Central memory CD4-positive, alpha-beta T cell (primary cell): ENCODE measurements around the gene ZFP36.
"Not testable (repeated sequence)": the region's sequence is repeated elsewhere in the genome, so short reads cannot be mapped to it uniquely, and the experiment has no call there.

Experiments used
- DNase-seq: peaks from one replicate; pipeline ENCODE4 v3.0.0; 2022
- total RNA-seq, 3 experiments: gene quantifications; one replicate each; lab custom pipeline; 2026; lab: John Stamatoyannopoulos, UW

ZFP36 gene, protein sequence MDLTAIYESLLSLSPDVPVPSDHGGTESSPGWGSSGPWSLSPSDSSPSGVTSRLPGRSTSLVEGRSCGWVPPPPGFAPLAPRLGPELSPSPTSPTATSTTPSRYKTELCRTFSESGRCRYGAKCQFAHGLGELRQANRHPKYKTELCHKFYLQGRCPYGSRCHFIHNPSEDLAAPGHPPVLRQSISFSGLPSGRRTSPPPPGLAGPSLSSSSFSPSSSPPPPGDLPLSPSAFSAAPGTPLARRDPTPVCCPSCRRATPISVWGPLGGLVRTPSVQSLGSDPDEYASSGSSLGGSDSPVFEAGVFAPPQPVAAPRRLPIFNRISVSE
- total RNA-seq = 21.3 to 1,040 (median 138) reads per million in 3 experiments

DNA sequence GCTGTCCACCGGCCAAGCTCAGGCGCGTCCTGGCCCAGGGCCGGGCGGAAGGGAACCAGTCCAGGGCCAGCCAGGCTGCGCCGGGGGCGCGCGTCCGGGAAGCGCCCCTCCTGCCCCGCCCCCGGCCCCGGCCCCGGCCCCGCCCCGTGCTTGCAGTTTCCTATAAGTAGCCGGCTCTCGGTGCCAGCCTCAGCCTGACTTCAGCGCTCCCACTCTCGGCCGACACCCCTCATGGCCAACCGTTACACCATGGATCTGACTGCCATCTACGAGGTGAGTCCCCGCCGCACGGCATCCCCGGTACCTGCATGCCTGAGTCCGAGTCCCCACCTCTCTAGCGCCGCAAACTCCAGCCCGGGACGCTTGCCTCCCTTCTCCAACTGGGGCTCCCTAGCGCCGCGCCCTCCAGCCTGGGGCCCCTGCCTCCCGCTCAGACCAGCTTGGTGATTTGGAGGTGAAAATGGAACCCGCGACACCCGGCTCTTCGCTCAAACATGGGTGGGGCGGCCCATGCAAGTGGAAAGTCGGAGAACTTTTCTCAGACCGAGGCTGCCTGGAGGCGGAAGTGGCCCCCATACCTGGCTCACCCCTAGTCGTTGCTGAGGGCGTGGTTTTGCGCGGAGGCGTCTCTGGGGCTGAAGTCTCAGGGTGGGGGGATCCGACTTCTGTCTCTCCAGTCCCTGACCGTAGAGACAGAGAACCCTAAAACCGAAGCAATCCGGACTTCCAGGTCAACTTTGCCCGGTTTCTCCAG lies at the start of gene ZFP36:
TSS of gene ZFP36 (plus strand) at position 192 of the 754 bp plus-strand sequence. CDS start at position 250, 58 bp downstream.
- DNase-seq = peak; percentile 85

DNA sequence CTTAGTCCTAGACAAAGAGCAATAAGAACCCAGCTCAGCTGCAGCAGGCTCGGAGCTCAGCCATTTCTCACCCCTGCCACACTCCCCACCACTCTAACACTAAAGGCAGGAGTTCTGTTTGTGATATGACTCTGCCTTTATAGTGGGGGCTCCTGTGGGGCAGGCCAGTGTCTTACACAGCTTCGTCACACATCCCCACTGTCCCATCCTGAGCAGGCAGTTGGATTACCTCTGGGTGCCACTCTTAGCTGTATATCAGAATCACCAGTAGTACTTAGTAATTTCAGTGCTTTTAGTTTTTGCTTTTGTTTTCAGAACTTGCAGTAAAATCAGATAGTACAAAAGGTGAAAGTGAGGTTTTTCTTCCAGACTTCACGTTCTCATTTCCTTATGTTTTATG lies 47.6 kb upstream of the ZFP36 start:
- DNase-seq = no peak

DNA sequence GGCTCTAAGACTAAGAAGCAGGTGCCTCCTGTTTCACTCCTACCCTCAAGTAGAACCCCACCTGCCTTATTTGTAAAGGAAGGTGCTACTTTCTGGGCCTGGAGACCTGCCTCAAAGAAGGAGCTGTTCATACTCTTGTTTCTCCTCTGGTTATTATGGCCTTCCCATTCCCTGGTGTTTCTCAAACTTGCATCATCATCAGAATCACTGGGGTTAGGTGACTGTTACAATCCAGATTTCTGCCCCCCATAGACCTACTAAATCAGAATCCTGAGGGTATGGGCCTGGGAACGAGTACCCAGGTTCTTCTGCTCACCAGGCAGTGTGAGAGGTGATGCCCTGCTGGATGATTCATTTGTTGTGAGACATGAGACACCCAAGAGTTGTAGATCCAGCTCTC lies 46.0 kb upstream of the ZFP36 start:
- DNase-seq = no peak

DNA sequence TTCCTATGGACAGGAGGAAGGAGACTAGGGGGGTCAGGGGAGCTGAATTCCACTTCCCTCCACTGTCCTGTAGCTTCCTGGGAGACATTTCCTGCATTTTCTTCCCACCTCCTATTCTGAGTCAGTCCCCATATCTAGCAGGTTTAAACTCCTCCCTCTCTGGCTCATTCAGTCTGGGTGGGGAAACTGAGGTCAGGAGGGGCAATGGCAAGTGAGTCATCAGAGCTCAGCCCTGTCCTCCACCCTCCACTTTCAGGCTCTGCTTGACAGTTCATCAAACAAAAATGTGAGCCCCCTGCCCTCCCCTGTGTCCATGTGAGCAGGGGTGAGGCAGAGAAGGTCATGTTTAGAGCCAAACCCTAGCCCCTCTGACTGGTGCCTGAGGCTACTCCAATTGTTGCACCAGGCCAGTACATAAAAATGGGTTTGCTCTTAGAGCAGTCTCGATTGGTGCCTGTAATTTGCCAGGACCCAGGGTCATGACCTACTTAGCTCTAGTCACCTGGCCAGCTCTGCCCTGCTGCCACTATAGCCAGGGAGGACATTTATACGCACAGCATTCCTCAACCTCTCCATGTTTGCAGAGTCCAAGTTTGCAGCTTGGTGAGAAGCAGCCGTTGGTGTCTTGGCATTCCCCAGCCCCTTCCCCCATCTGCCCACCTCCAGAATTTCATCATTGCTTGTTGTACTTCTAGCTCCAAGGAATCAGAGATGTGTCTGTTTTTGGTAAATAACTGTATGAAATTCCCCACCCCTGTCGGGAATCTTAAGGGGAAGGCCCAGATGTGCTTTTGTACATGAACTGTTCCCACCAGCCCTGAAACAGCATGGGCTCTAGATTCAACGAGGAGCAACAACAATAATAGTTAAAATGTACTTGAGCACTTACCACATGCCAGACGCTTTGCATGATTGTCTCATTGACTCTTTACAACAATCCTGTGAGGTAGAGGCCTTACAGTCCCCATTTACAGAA lies 43.7 kb upstream of the ZFP36 start:
- no peak for DNase-seq

DNA sequence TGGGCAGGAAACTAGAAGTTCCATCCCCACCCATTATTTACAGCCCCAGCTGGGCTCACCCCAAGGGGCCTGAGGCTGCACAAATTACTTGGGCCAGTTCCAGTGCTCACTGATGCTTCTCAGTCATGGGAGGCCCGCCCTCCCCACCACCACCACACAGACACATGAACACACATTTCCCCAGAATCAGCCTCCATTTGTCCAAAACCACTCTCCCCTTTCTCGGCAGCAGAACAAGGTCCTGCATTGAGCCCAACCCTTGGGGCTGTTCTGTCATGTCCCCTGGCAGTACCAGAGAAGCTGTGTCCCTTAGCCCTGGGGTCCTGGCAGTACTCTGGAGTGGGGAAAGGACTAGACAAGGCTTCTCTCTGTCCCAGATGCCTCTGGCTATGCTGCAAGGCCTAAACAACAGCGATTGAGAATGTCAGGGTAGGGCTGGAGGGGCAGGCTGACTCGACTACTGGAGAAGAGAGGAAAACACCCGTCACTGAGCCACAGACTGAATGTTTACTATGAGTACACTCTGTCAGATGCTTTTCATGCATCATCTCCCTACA lies 42.7 kb upstream of the ZFP36 start:
- DNase-seq = no peak

DNA sequence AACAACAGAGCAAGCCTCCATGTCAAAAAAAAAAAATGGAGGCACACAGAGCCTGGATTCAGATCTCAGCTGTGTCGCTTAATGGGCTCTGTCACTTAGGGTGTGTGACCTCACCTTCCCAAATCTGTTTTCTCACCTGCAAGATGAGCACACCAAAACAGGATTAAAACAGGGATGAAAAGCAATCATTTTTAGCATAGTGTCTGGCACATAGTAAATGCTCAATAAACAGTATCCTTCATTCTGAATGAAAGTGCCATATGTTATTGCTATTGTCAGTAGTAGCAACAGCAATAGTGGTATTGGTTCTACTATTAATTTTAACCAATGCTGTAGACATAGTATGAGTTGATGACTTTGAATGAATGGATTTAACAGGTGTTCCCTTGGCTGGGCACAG lies 41.1 kb upstream of the ZFP36 start:
- DNase-seq = no peak

DNA sequence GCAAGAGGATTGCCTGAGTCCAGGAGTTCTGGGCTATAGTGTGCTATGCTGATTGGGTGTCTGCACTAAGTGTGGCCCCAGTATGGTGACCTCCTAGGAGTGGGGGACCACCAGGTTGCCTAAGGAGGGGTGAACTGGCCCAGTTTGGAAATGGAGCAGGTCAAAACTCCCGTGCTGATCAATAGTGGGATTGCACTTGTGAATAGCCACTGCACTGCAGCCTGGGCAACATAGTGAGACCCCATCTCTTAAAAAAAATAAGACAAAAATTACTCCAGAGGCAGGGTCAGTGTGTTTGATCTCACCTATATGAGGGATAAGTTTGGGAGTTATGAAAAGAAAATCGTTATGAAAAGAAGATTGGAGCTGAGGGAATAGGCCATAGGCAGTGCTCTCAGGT lies 37.4 kb upstream of the ZFP36 start:
- no peak for DNase-seq

DNA sequence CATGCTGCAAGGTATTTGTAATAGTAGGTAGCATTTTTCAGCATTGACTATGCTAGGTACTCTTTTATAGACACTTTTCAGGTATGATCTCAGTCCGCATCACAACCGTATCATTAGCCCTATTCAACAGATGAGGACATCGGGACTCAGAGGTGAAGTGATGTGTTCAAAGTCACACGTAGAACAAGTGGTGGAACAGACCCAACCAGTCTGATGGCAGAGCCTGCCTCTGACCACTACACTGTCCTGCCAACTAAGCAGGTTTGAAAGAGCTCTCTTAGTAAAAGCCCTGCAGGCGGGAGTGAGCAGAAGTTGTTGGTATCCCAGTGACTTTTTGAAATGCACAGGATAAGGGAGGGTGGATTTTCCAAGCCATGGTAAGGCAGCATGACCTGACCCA lies 35.9 kb upstream of the ZFP36 start:
- DNase-seq = no peak

DNA sequence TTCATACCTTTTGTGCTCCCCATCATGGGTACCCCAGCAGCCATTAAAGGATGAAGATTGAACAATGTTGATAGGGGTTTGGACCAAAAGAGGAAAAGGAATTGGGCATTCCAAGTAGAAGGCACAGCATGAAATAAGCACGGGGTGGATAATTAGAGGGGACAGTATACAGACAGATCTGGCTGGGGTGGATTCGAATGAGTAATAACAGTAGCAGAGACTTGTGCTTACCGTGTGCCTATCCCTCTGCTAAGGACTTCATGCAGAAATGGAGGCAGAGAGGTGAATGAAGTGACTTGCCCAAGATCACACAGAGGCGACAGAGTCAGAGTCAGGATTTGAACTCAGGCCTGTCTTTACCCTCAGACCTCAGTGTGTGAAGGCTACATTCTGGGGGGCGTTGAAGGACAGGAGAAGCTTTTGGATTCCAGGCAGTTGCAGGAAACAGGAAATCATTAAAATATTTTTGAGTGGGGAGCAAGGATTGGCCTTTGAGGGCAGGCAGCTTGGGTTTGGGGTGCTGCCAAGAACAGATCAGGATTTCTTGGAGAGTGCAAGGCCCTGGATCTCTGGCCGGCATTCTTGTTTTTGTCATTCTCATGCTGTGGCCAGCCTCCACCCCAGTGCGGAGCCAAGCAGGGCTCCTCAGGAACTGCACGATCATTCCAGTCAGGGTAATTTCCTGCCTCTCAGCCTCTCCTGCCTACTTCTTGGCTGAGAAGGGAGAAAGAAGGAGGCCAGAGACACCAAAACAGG lies 34.4 kb upstream of the ZFP36 start:
- no peak for DNase-seq

DNA sequence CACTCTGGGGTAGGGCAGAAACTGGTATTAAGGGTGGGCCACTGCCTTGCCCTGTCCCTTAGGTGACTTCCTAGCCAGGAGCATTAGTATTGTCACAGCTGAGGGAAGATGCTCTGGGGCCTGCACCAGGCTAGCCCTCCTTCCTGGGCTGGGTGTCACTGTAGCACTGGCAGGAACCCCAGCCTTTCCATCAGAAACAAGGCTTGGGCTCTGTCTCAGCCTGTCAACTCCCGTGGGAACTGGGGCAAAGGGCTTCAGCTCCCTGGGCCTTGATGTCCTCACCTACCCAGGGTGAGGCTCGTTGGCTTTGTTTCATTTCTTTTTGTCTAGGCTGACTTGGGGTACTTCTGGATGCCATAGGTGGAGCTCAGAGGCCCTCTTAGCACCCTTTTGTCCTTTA lies 33.7 kb upstream of the ZFP36 start:
- no peak for DNase-seq

DNA sequence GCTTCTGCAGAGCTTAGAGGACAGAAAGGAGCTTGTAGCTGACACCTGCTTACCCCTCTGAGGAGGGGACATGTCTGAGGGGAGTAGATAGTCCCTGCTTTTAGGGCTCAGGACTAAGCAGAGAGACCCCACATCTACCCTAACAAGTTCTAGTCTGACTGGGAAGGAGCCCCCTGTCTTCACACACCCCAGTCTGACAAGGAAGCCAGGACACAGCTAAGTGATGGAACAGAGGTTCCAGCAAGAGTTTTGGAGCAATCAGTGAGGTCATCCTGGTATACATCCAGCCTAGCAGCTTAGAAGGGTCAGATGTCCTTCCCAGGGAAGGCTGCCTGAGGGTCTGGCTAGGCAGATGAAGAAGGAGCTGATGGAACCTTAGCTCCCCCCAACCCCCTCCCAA lies 30.7 kb upstream of the ZFP36 start:
- no peak for DNase-seq

DNA sequence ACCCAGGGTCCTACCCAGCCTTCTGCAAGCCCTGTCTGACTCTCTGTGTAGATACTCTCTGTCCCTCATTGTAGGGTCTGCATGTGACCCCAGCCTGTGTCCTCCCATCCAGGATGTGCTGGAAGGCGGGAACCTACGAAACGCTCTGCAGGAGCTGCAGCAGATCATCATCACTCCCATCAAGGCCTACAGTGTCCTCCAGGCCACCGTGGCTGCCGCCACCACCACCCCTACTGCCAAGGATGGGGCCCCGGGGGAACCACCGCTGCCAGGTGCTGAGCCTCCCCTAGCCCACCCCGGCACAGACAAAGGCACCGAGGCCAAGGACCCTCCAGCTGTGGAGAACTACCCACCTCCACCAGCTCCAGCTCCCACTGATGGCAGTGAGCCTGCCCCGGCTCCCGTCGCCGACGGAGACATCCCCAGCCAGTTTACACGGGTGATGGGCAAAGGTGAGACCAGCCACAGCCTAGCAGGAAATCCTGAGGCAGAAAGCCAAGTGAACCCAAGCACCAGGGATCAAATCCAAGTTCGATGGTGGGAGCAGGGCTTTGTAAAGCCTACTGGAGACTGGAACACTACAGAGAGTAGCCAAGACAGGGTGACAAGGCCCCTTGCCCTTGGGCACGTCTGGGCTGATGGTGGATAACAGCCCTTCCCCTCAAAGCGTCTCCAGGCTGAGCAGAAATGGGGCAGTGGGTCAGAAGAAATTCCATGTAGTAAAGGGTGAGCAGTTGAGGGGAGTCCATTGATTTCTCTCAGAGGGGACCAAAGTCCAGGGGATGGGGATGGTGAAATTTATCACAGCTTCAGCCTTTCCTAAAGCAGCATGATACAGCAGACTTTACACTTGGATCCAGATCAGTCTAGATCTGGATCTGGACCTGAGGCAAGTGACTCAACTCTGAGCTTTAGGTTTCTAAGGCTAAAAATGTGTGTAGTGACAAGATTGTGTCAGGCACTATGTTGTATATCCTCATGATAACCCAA lies 29.0 kb upstream of the ZFP36 start:
- no peak for DNase-seq

DNA sequence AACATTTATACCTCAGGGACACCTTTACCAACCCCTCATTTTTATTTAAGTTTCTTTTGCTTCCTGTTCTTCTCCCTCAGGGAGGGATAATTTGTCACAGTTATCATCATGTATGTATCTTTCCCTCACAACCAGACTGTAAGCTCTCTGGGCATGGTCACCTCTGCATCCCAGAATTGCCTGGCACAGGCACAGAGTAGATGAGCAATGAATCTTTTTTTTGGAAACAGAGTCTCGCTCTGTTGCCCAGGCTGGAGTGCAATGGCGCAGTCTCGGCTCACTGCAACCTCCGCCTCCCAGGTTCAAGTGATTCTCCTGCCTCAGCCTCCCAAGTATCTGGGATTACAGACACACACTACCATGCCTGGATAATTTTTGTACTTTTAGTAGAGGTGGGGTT lies 27.3 kb upstream of the ZFP36 start:
- DNase-seq = not testable (repeated sequence)

DNA sequence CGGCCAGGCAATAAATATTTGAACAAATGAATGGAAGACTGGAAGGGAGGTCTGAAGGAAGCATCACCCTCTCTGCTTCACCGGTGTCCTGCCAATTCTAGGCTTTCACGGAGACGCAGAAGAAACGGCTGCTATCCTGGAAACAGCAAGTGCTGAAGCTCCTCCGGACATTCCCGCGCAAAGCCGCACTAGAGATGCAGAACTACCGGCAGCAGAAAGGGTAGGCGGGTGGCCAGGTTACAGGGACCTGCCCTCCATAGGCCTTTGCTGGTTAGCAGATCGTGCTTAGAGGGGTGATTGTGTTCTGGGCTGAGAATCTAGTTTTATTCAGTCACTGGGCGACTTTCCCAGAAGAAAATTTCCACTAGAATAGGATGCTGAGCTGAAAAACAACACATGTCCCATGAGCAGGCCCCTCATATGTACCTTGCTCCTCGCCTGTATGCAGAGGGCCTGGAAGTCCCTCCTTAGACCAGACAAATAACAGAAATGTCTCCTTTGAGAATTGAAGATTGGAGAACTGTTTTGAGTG lies 26.7 kb upstream of the ZFP36 start:
- DNase-seq = no peak

DNA sequence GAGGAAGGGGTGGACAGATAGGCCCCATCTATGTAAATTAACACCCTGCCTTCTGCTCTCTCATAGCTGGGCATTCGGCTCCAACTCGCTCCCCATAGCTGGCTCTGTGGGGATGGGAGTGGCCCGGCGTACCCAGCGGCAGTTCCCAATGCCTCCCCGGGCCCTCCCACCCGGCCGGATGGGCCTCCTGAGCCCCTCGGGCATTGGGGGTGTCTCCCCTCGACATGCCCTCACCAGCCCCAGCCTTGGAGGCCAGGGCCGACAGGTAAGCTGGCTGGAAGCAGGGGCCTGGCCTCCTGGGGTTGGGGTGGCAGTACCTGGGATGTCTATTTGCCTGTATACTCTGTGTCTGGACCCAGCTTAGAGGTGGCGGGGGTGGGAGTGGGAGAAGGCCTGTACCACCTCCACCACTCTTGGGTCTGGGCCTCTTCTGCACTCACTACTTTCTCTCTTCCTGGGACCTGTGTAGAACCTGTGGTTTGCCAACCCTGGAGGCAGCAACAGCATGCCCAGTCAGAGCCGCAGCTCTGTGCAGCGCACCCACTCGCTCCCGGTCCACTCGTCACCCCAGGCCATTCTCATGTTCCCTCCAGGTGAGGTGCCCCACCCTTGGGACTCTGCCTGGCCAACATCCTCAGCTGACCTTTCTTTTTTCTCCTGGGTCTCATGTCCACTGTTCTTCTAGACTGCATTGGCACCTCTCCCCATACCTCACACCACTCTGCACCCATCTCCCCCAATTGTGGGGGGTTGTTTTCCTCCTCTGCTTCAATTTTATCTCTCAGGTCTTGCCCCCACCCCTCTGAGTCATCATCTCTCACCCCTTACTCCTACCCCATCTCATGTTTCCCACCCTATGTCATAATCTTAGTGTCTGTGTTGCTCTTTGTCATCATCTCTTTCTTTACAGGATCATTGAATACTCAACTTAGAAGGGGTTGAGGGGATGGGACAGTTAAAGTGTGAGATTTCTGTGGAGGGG lies 25.8 kb upstream of the ZFP36 start:
- DNase-seq = no peak

DNA sequence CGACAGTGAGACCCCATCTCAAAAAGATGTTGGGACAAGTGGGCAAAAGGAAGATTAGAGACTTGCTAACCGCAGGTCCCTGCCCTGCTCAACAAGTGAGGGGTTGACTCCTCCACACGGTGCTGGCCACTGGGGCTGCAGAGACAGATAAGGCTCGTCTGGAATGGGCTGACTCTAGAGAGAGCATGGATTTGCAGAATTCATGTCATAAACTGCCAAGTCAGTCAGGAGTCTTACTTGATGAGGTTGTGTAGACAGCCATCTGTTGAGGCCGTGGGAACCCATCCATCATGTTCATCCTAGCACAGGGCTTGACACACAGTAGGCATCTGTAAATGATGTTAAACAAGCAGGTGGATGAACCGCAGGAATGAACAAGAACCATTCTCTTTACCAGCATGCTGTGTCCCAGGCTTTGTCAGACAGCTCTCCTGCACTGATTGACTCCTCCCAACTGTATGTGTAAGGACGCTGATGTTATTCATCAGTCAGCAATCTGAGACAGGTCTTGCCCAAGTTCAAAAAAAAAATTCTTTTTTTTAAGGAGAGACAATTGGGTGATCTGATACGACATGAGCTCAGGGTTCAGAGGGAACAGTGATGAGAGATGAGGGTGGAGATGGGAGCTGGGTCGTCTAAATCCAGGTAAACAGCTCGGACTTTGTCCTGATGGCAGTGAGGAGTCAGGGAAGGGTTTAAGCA lies 24.6 kb upstream of the ZFP36 start:
- DNase-seq = no peak

DNA sequence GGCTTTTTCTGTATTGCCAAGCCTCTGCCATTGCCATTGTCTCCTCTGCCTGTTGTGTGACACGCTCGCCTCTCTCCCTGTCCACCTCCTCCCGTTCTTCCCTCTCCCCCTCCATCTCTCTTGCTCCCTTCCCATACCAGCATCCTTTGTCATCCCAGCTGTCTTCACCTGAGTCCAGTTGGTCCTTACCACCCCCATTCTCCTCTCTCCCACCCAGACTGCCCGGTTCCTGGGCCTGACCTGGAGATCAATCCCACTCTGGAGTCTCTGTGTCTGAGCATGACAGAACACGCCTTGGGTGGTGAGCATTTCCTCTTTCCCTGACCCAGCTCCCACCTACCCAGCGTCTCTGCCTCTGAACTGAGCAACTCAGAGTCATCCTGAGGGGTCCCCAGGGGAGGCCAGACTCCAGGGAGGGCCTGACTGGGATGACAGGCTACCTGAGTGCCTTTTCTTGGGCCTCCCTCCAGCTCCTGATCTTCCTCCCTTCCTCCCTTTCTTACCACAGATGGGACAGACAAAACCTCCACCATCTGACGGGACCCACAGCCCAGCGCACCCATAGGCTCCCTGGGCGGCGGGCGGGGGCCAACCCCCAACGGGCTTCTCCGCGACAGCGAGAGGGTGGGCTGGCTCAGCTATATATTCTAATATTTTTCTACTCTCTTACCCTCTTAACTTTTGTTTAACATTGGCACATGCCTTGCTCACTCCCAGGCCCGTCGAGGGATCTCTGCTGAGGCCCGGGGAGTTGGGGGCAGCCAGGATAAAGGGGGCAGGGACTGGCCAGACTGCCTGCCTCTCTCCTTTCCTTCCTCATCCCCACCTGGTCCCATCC lies 23.4 kb upstream of the ZFP36 start:
- no peak for DNase-seq
